ENCODE measurements around the gene ZNF281.
A peak's percentile ranks its signal among the peaks of the same experiment; 100 is the strongest.

Gene ZNF281

DNA sequence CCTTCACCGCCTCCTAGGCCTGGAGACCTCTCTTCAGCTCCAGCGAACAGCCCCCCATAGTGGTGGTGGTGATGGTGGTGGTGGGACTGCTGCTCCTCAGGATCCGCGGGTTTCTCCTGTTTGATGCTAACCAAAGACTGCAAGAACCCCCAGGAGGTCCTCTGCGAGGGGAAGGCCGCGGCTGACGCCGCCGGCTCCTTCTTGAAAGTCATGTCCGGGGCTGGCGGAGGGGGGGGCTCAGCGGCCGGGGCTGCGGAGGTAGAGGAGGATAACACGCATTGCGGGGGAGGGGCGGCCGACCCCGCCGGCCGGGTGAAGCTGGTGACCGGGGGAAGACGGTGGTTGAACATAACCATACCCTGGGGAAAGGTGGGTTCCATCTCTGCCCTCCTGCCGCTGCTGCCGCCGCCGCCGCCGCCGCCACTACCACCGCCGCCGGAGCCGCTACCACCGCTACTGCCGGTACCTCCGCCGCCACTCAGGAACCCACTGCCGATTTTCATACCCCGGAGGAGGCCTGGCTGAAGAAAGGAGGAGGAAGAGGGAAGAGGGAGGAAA is 554 bp downstream of the ZNF281 start:
- TF ChIP-seq, protein P1, sequence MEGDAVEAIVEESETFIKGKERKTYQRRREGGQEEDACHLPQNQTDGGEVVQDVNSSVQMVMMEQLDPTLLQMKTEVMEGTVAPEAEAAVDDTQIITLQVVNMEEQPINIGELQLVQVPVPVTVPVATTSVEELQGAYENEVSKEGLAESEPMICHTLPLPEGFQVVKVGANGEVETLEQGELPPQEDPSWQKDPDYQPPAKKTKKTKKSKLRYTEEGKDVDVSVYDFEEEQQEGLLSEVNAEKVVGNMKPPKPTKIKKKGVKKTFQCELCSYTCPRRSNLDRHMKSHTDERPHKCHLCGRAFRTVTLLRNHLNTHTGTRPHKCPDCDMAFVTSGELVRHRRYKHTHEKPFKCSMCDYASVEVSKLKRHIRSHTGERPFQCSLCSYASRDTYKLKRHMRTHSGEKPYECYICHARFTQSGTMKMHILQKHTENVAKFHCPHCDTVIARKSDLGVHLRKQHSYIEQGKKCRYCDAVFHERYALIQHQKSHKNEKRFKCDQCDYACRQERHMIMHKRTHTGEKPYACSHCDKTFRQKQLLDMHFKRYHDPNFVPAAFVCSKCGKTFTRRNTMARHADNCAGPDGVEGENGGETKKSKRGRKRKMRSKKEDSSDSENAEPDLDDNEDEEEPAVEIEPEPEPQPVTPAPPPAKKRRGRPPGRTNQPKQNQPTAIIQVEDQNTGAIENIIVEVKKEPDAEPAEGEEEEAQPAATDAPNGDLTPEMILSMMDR (IDR thresholded peaks at IDR 0.05; ENCODE audit: low read depth, low read length, missing control alignments) = peak; percentile 31
- no peaks in the 10 kb centered on the region for H3K27me3 ChIP-seq (replicated peaks)
- peak overlapping the region; percentile 90 for H3K4me3 ChIP-seq (ENCODE audit: low read depth, low read length)
- peak overlapping the region; percentile 98 for H3K27ac ChIP-seq
- DNase-seq = peak; percentile 24
- in situ Hi-C loops (cut with HindIII; ENCODE audit: low pct_ligation_motif_present, low sequenced_read_pairs) = no loop called here
- H3K36me3 ChIP-seq (replicated peaks) = peaks cover 29% of the 10 kb centered on the region

DNA sequence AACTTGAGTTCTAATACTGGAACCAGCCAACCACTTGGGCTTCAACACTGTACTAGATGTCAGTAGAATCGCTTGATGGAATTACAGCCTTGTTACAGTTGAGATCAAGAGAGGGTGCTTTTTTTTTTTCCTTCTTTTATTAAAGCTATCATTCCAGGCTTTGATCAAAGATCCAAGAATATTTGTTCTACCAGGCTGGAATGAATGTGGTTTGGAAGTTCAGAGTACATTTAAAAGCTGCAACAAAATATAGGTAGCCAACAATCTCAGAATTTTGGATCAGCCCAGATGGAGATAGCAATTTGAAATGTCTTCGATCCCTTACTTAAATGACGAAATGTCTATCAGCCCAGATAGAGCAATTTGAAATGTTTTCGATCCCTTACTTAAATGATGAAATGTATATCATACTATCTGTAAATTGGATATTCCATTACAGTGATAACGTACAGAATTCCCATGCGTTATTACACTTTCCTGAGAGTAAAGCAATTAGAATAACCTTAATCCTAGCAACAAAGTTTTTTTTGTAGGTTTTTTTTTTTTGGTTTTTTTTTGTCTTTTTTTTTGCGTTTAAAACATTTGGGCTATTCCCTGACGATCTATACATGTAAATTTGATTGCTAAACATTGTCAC is 3.6 kb downstream of the ZNF281 start:
- TF ChIP-seq, protein P1 (IDR thresholded peaks at IDR 0.05; ENCODE audit: low read depth, low read length, missing control alignments) = no peak
- peaks cover 31% of the 10 kb centered on the region for H3K36me3 ChIP-seq (replicated peaks)
- no peak for DNase-seq
- peak overlapping the region; percentile 13 for H3K4me3 ChIP-seq (ENCODE audit: low read depth, low read length)
- in situ Hi-C loops (cut with HindIII; ENCODE audit: low pct_ligation_motif_present, low sequenced_read_pairs) = no loop called here
- H3K27me3 ChIP-seq (replicated peaks) = no peaks in the 10 kb centered on the region
- H3K27ac ChIP-seq = no peak overlapping the region

DNA sequence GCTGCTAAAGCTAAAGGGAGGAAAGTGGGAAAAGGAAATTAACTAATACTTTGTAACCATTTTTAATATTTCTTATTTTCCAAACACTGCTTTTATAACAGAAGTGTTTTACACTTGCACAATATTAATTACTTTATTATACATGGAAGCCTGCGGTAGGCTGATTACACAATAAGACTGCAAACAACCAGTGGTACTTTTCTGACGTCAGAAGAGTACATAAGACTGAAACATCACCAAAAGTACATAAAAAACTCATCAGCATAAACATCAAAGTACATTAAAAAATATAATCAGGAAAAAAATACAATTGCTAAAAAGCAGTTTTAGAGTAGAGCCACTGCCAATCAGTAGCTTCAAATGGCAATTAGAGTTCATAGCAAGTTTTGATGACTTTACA is 4.6 kb downstream of the ZNF281 start:
- in situ Hi-C loops (cut with HindIII; ENCODE audit: low pct_ligation_motif_present, low sequenced_read_pairs) = no loop called here
- Histone ChIP-seq H3K36me3 (replicated peaks) (peaks cover 31% of the 10 kb centered on the region), H3K27ac (no peak overlapping the region), H3K27me3 (replicated peaks) (no peaks in the 10 kb centered on the region), H3K4me3 (ENCODE audit: low read depth, low read length) (peak overlapping the region; percentile 3)
- DNase-seq = no peak
- TF ChIP-seq, protein P1 (IDR thresholded peaks at IDR 0.05; ENCODE audit: low read depth, low read length, missing control alignments) = no peak

DNA sequence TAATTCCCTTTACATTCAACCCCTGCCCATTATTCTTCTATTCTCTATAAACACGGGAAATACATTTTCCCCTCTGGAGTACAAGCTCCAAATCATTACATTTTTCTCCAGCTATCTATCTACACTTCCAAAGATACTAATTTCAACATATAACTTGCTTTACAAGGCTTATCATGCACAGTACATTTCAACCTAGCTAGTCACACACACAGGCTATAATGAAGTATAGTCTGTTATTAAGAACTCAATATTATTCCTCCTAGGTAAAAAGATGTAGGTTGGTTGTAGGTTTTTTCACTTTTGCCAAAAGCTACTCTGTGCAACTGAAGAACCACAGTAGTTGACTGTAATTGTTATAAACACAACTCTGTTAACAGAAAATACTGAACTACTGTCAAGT is 8.1 kb downstream of the ZNF281 start:
- no peaks in the 10 kb centered on the region for H3K27me3 ChIP-seq (replicated peaks)
- in situ Hi-C loops (cut with HindIII; ENCODE audit: low pct_ligation_motif_present, low sequenced_read_pairs) = no loop called here
- no peak for DNase-seq
- TF ChIP-seq, protein P1 (IDR thresholded peaks at IDR 0.05; ENCODE audit: low read depth, low read length, missing control alignments) = no peak
- no peak overlapping the region for H3K4me3 ChIP-seq (ENCODE audit: low read depth, low read length)
- H3K36me3 ChIP-seq (replicated peaks) = peaks cover 6% of the 10 kb centered on the region
- H3K27ac ChIP-seq = no peak overlapping the region

DNA sequence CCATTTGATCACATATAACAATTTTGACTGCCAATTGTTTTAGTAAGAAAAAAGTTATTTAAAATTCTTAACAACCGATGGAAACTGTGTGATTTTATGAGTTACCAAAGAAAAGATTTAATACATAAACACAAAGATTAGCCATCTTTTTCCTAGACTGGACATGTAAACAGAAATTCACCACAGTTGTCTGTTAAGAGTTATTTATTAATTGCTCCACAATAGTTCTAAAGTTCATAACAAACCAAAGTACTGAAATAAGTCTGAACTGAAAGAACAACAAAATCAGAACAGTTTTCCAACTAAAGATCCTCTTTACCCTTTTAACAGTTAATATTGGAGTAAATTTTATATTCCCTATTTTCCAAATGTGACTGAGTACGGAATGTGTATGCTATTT is 8.6 kb downstream of the ZNF281 start:
- DNase-seq = no peak
- Histone ChIP-seq H3K4me3 (ENCODE audit: low read depth, low read length) (no peak overlapping the region), H3K36me3 (replicated peaks) (peaks cover 6% of the 10 kb centered on the region), H3K27ac (no peak overlapping the region), H3K27me3 (replicated peaks) (no peaks in the 10 kb centered on the region)
- in situ Hi-C loops (cut with HindIII; ENCODE audit: low pct_ligation_motif_present, low sequenced_read_pairs) = no loop called here
- TF ChIP-seq, protein P1 (IDR thresholded peaks at IDR 0.05; ENCODE audit: low read depth, low read length, missing control alignments) = no peak

DNA sequence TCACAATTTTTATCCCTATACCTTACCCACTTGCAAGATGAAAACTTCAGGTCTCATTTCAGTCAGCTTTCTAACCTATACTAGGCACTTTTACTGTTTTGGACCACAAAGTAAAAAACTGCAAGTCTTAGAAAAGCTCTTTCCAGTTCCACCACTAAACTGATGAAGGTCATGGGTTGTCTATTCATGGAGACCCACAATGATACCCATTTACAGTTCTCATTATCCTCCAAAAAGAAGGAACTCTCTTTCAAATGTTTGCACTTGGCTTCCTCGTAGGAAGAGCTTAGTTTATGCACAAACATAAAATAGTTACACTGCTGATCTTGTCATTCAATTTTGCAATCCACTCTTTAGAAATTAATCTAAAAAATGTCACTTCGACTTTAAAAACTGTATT is 9.3 kb downstream of the ZNF281 start:
- in situ Hi-C loops (cut with HindIII; ENCODE audit: low pct_ligation_motif_present, low sequenced_read_pairs) = no loop called here
- H3K27ac ChIP-seq = no peak overlapping the region
- TF ChIP-seq, protein P1 (IDR thresholded peaks at IDR 0.05; ENCODE audit: low read depth, low read length, missing control alignments) = no peak
- no peak for DNase-seq
- peaks cover 4% of the 10 kb centered on the region for H3K36me3 ChIP-seq (replicated peaks)
- no peaks in the 10 kb centered on the region for H3K27me3 ChIP-seq (replicated peaks)
- H3K4me3 ChIP-seq (ENCODE audit: low read depth, low read length) = no peak overlapping the region

Data from brain microvascular endothelial cell (primary cell).